ENCODE data around the gene GPR39.

- no peak for TF ChIP-seq POLR2A (IDR thresholded peaks at IDR 0.05)
- TF ChIP-seq, protein P1, sequence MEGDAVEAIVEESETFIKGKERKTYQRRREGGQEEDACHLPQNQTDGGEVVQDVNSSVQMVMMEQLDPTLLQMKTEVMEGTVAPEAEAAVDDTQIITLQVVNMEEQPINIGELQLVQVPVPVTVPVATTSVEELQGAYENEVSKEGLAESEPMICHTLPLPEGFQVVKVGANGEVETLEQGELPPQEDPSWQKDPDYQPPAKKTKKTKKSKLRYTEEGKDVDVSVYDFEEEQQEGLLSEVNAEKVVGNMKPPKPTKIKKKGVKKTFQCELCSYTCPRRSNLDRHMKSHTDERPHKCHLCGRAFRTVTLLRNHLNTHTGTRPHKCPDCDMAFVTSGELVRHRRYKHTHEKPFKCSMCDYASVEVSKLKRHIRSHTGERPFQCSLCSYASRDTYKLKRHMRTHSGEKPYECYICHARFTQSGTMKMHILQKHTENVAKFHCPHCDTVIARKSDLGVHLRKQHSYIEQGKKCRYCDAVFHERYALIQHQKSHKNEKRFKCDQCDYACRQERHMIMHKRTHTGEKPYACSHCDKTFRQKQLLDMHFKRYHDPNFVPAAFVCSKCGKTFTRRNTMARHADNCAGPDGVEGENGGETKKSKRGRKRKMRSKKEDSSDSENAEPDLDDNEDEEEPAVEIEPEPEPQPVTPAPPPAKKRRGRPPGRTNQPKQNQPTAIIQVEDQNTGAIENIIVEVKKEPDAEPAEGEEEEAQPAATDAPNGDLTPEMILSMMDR (IDR thresholded peaks at IDR 0.05), result no peak
These were observed 246.1 kb downstream of the GPR39 start for GRCh38 chr2:132662732-132663131.

Data from adrenal gland (tissue), 5 donors.